ENCODE results near the gene SPAG17.
"Not testable (repeated sequence)": the region's sequence is repeated elsewhere in the genome, so short reads cannot be mapped to it uniquely, and the experiment has no call there.

SPAG17 gene

DNA sequence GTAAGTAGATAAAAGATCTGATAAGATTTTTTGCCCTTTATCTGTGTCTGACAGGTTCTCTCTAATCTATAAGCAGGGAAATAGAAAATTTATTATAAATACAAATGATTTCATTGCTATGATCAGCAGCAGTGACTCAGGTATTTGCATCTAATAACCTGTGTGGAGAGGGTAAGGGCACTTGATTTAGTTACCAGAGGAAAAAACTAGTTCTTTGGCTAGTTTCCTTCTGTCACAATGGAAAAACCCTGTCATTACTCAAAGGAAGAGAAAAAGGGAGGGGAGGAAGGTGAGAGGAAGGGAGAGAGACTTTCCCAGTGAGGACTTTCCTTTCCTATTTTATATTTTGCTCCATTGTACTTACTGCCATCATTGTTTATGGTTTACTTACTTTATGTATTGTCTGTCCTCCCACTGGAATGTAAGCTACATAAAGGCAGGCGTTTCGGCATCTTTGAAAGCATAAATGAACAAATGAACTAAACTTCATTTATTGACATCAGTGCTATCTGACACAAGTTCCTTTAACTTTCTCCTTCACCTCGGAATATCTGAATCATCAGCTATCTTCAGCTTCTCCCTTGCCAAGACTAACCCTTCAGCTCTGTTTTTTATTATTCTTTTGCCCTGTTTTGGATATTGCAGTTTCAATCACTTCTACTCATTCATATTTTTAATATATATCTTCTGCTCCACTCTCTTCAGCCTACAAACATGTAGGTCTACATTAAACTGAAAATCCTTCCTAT lies 220.6 kb downstream of the SPAG17 start:
- no peak for DNase-seq

GRCh38 chr1:117959364-117959763 lies 225.7 kb downstream of the SPAG17 start:
- no peak for DNase-seq

DNA sequence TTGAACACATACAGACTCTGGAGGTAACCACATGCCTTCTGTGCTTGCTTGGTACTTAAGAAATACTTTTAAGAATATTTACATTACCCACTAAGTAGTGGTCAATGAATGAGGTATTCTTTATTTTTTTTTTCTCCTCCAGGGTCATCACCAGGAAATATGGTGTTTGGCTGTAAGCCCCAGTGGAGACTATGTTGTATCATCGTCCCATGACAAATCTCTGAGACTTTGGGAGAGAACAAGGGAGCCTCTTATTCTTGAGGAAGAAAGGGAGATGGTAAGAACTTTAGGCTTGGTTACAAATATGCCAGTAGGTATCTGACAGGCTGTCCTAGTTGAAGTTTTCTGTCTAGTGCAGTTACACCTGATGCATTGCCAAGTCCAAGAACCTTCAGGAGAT lies 232.6 kb downstream of the SPAG17 start:
- no peak for DNase-seq

DNA sequence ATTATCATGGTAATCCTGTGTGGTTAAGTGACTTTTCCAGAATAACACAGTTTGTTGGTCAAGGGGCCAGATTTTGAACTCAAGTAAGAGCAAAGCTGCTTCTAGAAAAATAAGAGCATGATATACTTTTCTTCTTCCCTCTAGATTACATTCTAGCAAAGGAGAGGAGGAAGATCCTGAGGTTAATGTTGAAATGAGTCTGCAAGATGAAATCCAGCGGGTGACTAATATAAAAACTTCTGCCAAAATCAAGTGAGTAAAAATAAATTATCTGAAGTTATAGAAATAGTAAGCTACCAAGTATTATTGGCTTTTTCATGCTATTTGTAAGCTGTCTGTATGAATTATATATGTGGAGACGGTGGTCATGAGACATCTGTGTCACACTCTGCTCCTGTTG lies 242.7 kb downstream of the SPAG17 start:
- DNase-seq, result no peak

GRCh38 chr1:117933769-117934168 lies 251.3 kb downstream of the SPAG17 start:
- DNase-seq, result no peak

GRCh38 chr1:117932576-117932975 lies 252.5 kb downstream of the SPAG17 start:
- DNase-seq, result no peak

- DNase-seq, result no peak
Measured at GRCh38 chr1:117930484-117930883, 254.5 kb downstream of the SPAG17 start.

GRCh38 chr1:117930173-117930447 lies 254.9 kb downstream of the SPAG17 start:
- no peak for DNase-seq

- peak; percentile 96 for DNase-seq
Measured at GRCh38 chr1:117929343-117930172, 255.5 kb downstream of the SPAG17 start, which contains the start of the genes GDAP2 and WDR3. Gene GDAP2 (minus strand): TSS chr1:117929621. CDS start chr1:117920357, 9,264 bp downstream. Gene WDR3 (plus strand): TSS chr1:117929739. CDS start chr1:117933320, 3,581 bp downstream.

GRCh38 chr1:117928881-117929342 lies 256.1 kb downstream of the SPAG17 start:
- DNase-seq, result peak; percentile 60

DNA sequence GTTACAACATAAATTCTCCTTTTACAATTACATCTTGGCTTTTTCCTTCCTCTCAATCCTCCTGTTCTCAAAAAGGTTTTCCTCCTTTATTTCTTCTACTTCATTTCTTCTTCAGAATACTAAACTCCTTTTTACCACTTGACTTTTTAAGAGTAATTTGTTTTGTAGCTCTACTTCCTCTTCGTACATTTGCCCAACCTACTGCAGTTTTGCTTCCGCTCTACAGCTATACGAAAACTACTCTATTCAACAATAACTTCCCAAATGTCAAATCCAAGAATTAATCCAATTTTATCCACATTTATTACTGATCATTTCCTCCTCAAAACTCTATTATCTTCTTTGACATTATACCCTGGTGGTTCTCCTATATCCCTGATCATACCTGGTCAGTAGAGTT lies 259.0 kb downstream of the SPAG17 start:
- no peak for DNase-seq

DNA sequence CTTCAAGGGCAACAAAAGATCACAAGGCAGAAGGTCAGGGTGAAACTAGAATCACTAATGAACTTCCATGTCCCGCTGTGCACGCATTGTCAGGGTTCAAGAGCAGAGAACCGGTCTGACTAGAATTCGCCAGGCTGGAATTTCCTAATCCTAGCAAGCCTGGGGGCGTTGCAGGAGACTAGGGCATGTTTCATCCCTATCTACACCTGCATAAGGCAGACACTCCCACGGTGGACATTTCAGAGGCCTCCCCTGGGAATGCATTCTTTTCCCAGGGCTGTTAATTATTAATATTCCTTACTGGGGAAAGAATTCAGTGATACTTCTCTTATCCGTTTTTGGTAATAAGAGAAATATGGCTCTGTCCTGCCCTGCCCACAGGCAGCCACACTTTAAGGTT lies 262.3 kb downstream of the SPAG17 start:
- not testable (repeated sequence) for DNase-seq

DNA sequence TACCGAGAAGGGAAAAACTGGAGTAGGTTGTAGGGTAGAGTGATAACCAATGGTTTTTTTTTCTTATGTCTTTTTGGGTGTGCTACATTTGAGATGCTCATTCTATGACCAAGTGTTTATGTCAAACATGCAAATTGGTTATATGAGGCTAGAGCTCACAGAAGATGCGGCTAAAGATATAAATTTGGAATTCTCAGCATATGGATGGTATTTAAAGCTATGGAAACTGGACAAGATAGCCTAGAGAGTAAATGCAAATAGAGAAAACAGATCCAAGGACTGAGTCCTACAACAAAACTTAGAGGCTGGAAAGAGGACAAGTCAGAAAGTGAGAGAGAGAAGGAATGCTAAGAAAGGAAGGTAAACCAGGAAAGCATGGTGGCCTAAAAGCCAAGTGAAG lies 263.0 kb downstream of the SPAG17 start:
- DNase-seq, result no peak

DNA sequence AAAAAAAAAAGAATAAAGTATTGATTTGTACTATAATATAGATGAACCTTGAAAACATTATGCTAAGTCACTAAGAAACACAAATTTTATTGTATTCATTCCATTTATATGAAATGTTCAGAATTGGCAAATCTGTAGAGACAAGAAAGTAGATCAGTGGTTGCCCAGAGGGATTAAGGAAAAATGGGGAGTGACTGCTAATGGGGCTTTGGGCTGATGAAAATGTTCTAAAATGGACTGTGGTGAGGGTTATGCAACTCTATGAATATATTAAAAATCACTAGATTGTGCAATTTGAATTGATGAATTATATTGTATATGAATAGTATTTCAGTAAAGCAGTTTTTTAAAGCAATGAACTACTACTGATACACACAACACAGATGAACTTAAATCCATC lies 265.7 kb downstream of the SPAG17 start:
- DNase-seq, result no peak

DNA sequence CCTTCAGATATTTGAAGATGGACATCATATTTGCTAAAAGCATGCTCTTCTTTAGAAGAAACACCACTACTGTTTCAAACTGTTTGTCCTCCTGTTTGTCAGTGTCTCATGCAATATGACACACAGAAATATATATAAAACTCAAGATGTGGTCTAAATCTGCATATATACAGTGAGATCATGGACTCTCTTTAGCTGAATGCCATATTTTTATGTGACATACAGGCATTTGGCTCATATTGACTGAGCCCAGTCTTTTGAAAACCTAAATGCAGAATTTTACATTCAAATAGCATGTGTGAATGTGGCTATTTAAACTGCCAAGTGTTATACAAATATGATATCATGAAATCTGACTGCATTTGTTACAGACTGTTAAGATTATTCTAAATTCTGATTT lies 274.0 kb downstream of the SPAG17 start:
- DNase-seq, result no peak

- DNase-seq, result no peak
Measured at GRCh38 chr1:117905019-117905418, 280.0 kb downstream of the SPAG17 start.

- no peak for DNase-seq
Measured at GRCh38 chr1:117904485-117904884, 280.5 kb downstream of the SPAG17 start.

Data from CD4-positive, alpha-beta T cell treated with Interleukin-21 for 1 hour (primary cell).